ENCODE results near the gene CYB561D2. TPM values are rescaled to one million over a fixed set of nuclear protein-coding genes. Genes with fewer than 3 reads are reported as not detected.
A peak's percentile ranks its signal among the peaks of the same experiment; 100 is the strongest.

Gene CYB561D2
- total RNA-seq, 1 experiment from 2014 or later, result 9.5 TPM

DNA sequence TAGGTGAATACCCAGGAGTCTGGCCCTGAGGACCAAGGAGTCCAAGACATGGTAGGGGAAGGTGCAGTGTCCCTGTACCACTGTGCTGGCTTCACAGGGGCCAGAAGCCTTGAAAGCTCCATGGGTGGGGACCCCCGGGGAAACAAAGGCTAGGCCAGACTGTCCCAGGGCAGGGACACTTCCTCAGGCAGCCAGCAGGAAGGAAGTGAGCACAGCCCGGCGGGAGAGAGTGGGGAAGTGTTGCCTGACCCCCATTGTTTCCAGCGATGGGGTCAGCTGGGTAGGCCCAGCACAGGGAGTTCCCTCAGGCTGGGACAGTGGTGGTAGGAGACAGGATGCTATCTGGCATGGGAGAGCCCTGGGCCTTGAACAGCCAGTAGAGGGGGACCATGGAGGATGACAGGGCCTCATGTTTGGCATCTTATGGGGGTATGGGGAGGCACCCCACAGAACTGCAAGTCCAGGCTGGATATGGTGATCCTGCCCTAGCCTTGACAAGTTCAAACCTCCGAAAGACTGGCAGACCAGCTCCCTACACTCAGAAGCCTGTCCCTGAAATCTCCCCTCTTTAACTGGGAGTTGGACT is 27.0 kb upstream of the CYB561D2 start:
- no peak for TF ChIP-seq ZNF274 (IDR thresholded peaks at IDR 0.05; ENCODE audit: low read depth, low read length)
- TF ChIP-seq, protein P1, sequence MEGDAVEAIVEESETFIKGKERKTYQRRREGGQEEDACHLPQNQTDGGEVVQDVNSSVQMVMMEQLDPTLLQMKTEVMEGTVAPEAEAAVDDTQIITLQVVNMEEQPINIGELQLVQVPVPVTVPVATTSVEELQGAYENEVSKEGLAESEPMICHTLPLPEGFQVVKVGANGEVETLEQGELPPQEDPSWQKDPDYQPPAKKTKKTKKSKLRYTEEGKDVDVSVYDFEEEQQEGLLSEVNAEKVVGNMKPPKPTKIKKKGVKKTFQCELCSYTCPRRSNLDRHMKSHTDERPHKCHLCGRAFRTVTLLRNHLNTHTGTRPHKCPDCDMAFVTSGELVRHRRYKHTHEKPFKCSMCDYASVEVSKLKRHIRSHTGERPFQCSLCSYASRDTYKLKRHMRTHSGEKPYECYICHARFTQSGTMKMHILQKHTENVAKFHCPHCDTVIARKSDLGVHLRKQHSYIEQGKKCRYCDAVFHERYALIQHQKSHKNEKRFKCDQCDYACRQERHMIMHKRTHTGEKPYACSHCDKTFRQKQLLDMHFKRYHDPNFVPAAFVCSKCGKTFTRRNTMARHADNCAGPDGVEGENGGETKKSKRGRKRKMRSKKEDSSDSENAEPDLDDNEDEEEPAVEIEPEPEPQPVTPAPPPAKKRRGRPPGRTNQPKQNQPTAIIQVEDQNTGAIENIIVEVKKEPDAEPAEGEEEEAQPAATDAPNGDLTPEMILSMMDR (IDR thresholded peaks at IDR 0.05 in 2 of 3, conservative IDR thresholded peaks at IDR 0.05 in 1 of 3; ENCODE audit: borderline replicate concordance in 1 of 3, insufficient read depth in 1 of 3, low read depth in 2 of 3, low read length in 2 of 3), result no peak
- ATAC-seq (no peak), DNase-seq (ENCODE audit: low read depth, low spot score) (no peak)
- Histone ChIP-seq H3K4me3 (replicated peaks in 1 of 2; ENCODE audit: low read depth in 1 of 2, low read length in 2 of 2) (no peak overlapping the region), H3K4me1 (ENCODE audit: control insufficient read depth in 1 of 2, insufficient read depth in 2 of 2, low read length in 2 of 2) (peaks cover 38 to 67% of the 10 kb centered on the region in 2 experiments), H3K9ac (ENCODE audit: low read length) (no peak overlapping the region), H3K36me3 (ENCODE audit: control insufficient read depth in 1 of 2, insufficient read depth in 2 of 2, low read length in 2 of 2) (peaks cover 9 to 19% of the 10 kb centered on the region in 2 experiments; a peak in 2 of 4 replicates), H3K9me2 (ENCODE audit: insufficient read depth) (no peaks in the 10 kb centered on the region), H3K9me3 (ENCODE audit: control insufficient read depth in 1 of 2, insufficient read depth in 1 of 2, low read depth in 1 of 2, low read length in 2 of 2) (no peaks in the 10 kb centered on the region), H2AFZ (ENCODE audit: low read depth, low read length, poor library complexity, severe bottlenecking) (no peak overlapping the region), H4K20me1 (ENCODE audit: insufficient read depth) (no peaks in the 10 kb centered on the region), H3K27ac (ENCODE audit: low read depth, low read length) (peak overlapping the region; percentile 93; the same call in 1 of the 2 replicates), H3K79me2 (ENCODE audit: insufficient read depth, low read length) (peaks cover 51% of the 10 kb centered on the region), H3K27me3 (ENCODE audit: insufficient read depth, low read length) (no peaks in the 10 kb centered on the region), H3K4me2 (ENCODE audit: low read length) (no peak overlapping the region)
- POLR2A ChIA-PET, result interaction anchor here (1.0 to 1.3 kb wide), 2 partner anchors 13 to 14 kb away, joined by 4 to 6 read pairs; no protein-coding TSS in a partner anchor
- CTCF ChIA-PET, result interaction anchor here (0.6 to 1.8 kb wide), 13 partner anchors 10 to 129 kb away, joined by 3 to 14 read pairs (median 4); partner anchors contain the start of genes HYAL1, IFRD2, LSMEM2 and RASSF1
- RAD21 ChIA-PET (ENCODE audit: low non-redundant PET in 1 of 2, low total read pairs in 2 of 2, uncharacterized antibody in 2 of 2, unreplicated experiment in 2 of 2), result interaction anchor here (0.8 to 1.5 kb wide), 2 partner anchors 20 to 24 kb away, joined by 3 to 4 read pairs; partner anchors contain the start of genes HYAL1 (in 1 of the 2), HYAL3 (in 1 of the 2) and NAA80 (in 1 of the 2)
- BruUV-seq (replicated peaks), result no TSS peak
- intact Hi-C loops (cut with micrococcal nuclease), result loop anchor here (1.0 to 2.0 kb wide), 3 partner anchors 20 to 63 kb away; partner anchors contain the start of gene HYAL1

Data from HCT116 (cell line).